Measurements from ENCODE around the gene GLI3.

DNA sequence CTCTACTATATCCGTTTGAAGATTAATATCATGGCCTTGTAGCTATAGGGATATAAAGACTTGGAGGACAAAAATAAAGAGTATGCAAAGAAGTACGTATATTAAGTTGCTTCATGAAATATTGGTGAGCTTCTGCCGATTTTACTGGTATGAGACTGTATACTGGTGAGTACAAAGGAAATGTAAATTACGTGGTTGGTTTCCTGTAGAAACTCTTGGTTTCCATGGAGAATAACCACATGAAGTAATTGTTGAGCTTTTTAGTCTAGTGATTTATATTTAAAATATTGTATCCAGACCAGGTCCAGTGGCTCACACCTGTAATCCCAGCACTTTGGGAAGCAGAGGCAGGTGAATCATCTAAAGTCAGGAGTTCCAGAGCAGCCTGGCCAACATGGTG lies 32.2 kb upstream of the GLI3 start:
- TF ChIP-seq, protein P1, sequence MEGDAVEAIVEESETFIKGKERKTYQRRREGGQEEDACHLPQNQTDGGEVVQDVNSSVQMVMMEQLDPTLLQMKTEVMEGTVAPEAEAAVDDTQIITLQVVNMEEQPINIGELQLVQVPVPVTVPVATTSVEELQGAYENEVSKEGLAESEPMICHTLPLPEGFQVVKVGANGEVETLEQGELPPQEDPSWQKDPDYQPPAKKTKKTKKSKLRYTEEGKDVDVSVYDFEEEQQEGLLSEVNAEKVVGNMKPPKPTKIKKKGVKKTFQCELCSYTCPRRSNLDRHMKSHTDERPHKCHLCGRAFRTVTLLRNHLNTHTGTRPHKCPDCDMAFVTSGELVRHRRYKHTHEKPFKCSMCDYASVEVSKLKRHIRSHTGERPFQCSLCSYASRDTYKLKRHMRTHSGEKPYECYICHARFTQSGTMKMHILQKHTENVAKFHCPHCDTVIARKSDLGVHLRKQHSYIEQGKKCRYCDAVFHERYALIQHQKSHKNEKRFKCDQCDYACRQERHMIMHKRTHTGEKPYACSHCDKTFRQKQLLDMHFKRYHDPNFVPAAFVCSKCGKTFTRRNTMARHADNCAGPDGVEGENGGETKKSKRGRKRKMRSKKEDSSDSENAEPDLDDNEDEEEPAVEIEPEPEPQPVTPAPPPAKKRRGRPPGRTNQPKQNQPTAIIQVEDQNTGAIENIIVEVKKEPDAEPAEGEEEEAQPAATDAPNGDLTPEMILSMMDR (IDR thresholded peaks at IDR 0.05 in 8 of 11, conservative IDR thresholded peaks at IDR 0.05 in 3 of 11): no peak
- no peak for TF ChIP-seq POLR2AphosphoS5 (IDR thresholded peaks at IDR 0.05)
- no peak for TF ChIP-seq POLR2A (IDR thresholded peaks at IDR 0.05)

All from spleen (tissue), 7 donors.